Measurements from ENCODE around the gene ABLIM1.

DNA sequence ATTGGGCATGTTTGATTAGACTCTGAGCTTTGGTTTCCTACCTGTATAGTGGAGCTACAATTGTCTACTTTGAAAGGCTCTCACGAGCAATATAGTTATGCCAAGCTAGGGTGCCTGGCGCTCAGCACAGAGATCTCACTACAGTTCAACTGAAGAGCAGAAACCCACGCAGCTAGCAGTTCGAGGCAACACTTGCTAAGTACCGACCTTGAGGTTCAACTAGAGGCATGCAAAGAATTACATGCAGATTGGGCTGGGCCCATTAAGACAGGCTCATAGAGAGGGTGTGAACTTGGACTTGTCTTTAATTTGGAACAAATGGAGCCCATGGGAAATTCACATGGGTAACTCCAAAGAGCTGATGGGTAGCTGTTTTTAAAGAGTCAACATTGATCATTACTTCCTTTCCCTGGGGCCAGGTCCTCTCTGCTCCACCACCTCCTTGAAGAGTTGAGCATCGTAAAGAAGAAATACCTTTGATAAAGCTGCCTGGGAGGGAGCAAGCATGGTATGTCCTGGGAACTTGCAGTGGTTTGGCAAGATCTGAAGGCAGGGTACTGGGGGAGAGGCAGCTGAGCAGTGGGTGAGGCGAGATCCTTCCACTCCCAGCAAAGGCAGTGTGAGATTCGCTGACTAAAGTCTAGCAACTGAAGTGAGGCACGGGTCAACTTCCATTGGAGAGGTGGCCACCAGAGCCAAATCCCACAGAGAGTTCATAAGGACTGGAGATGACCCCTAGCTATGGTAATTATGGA, 228.3 kb downstream of the ABLIM1 start:
- TF ChIP-seq, protein P1, sequence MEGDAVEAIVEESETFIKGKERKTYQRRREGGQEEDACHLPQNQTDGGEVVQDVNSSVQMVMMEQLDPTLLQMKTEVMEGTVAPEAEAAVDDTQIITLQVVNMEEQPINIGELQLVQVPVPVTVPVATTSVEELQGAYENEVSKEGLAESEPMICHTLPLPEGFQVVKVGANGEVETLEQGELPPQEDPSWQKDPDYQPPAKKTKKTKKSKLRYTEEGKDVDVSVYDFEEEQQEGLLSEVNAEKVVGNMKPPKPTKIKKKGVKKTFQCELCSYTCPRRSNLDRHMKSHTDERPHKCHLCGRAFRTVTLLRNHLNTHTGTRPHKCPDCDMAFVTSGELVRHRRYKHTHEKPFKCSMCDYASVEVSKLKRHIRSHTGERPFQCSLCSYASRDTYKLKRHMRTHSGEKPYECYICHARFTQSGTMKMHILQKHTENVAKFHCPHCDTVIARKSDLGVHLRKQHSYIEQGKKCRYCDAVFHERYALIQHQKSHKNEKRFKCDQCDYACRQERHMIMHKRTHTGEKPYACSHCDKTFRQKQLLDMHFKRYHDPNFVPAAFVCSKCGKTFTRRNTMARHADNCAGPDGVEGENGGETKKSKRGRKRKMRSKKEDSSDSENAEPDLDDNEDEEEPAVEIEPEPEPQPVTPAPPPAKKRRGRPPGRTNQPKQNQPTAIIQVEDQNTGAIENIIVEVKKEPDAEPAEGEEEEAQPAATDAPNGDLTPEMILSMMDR (conservative IDR thresholded peaks at IDR 0.05 in 1 of 2, IDR thresholded peaks at IDR 0.05 in 1 of 2; ENCODE audit: extremely low read depth in 1 of 2, insufficient read depth in 1 of 2, low read depth in 1 of 2, low read length in 2 of 2), result no peak
- TF ChIP-seq EZH2 (IDR thresholded peaks at IDR 0.05; ENCODE audit: borderline replicate concordance, low read length), result no peak
